ENCODE results near the gene AFF3.
"Not testable (repeated sequence)": the region's sequence is repeated elsewhere in the genome, so short reads cannot be mapped to it uniquely, and the experiment has no call there.

The AFF3 gene

DNA sequence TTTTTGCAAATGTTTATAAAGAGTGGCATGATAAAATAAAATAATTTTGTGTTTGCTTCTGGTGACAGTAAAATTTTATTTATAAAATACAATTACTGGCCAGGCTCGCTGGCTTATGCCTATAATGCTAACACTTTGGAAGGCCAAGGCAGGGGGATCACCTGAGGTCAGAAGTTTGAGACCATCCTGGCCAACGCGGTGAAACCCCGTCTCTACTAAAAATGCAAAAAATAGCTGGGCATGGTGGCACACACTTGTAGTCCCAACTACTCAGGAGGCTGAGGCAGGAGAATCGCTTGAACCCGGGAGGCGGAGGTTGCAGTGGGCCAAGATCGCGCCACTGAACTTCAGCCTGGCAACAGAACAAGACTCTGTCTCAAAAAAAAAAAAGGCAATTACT is 480.6 kb downstream of the AFF3 start:
- not testable (repeated sequence) for DNase-seq (ENCODE audit: low read depth)

GRCh38 chr2:99660616-99661406 is 481.6 kb downstream of the AFF3 start:
- DNase-seq (ENCODE audit: low read depth), result no peak

DNA sequence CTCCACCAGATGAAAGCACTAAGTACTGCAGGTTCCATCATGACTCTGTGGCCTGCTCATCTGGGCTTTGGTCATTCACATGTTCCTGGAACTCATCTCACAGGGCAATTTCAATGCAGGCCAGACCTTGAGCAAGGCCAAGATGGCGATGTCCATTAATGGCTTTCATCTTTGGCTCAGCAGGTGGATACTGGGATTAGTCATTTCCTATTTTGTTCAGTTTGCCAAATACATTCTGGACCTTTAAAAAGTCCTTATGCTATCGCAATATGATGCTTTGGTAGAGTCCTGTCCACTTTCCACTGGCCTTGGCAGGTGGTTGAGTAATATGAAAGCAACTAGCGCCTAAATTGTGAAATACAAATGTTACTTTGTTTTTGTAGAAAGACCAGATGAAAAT is 482.5 kb downstream of the AFF3 start:
- DNase-seq (ENCODE audit: low read depth), result no peak

DNA sequence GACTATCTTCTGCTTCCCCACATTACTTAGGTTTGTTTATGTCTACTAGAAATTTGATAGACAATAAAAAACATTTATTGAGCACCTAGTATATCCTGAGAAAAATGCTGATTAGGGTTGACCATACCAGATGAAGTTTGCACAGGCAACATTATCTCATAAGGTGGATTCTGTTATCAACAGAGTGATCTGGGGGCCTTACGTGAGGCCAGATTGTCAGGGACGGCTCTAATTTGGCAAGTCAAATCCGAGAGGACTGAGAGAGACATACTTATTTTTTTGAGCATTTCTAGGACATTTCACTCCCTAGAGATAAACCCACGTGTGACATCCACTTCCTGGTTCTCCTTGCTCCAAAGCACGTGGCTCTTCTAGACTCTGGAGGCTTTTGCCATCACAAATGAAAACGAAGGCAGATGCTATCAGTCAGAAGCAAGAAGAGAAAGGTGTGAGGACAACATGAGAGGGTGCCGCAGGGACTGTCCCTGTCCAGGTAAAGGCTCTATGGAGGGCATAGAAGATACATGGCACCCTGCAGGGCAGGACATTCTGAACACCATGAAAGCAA is 484.6 kb downstream of the AFF3 start:
- no peak for DNase-seq (ENCODE audit: low read depth)

- DNase-seq (ENCODE audit: low read depth), result no peak
Observed at GRCh38 chr2:99656994-99657393, 485.4 kb downstream of the AFF3 start.

GRCh38 chr2:99653433-99653832 is 489.0 kb downstream of the AFF3 start:
- DNase-seq (ENCODE audit: low read depth), result no peak

- no peak for DNase-seq (ENCODE audit: low read depth)
Observed at GRCh38 chr2:99652862-99653261, 489.5 kb downstream of the AFF3 start.

DNA sequence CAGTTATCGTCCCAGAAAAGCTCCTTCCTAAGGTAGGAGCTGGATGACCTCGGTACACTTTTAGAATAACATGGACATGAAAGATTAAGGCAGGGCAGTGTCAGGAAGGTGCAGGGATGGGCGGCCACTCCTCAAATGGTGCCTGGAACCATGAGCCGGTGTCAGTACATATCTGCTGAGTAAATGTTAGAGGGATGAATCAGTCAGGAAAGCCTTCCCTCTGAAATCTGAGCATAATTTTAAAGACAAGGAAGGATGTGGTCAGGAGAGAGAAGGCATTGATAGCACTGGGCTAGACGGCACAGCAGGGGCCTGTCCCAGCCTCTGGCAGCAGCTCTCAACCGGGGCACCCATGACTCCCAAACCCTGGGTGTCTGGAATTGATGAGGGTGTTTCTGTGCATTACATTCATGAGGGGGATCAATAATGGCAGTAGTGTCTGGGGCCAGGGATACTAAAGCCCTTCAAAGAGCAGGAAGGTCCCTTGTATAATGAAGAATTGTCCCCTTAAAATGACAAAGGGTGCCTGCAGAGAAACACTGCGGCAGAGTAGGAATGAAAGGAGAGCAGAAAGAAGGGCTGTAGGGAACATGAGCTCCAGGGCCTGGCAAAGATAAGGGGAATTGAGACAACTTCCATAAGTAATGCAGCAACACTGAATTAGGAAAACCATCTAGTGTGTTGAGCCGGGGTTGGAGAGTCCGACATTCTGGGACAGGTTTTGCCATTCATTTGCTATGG is 490.3 kb downstream of the AFF3 start:
- no peak for DNase-seq (ENCODE audit: low read depth)

DNA sequence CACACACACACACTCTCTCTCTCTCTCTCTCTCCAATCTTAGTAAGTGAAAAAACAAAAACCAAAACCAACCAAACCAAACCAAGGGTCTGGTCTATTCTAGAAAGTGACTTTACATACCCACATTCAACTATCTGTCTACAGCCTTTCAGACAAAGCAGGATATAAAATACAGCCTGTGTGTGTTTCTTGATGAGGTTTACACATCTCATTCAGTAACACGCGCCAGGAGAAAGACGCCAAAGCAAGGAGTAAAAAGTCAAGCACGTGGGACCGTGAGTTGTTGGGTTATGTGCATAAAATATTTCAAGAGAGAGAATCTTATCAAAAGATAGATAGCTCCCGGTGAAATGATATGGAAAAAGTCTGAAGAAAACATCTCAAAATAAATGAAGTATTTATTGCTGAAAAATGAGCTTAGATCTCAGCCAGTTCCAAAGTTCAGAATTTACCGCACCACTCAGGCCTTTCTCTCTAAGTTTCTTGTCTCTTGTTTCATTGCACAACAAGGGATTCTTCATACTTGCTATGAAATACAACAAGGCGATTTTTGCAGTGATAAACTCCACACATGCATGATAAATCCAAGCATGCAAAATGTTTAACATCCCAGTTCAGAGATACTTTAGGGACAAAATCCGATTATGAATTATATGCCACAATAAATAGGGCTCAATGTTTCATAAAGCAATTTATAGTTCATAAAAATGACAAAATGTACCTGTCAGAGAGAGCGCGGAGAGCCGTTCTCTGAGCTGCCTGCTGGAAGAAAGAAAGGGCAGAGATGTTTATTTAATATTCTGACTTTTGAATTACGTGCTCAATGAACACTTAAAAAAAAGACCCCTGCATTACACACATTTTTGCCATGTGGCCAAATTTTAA is 493.2 kb downstream of the AFF3 start:
- no peak for DNase-seq (ENCODE audit: low read depth)

DNA sequence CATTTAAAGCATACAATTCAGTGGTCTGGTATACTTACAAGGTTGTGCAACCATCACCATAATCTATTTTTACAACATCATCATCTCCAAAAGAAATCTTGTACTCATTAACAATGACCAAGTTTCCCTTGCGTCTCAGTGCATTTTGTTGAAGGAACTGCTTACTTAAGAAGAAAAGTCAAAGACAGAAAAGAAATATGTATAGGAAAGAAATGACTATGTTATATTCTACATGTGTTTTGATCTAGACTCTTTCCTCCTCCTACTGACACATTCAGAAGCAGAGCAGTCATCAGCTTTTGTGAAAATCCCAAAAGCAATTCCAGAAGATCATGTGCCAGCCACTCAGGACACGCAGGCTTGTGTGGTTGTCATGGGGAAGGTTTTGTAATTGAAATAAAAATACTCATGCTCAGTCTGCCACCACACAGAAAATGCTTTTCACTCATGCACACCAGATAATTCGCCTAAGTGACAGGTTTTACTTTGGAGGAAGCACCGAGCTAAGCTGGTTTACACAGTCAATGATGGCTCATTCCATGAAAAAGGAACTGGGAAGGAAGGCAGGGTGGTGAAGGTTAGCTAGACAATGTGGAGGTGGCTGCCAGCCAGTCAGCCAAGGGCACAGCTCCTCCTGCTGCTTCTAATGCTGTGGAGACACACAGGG is 494.1 kb downstream of the AFF3 start:
- peak; percentile 60 for DNase-seq (ENCODE audit: low read depth)

- no peak for DNase-seq (ENCODE audit: low read depth)
Observed at GRCh38 chr2:99645960-99646359, 496.4 kb downstream of the AFF3 start.

DNA sequence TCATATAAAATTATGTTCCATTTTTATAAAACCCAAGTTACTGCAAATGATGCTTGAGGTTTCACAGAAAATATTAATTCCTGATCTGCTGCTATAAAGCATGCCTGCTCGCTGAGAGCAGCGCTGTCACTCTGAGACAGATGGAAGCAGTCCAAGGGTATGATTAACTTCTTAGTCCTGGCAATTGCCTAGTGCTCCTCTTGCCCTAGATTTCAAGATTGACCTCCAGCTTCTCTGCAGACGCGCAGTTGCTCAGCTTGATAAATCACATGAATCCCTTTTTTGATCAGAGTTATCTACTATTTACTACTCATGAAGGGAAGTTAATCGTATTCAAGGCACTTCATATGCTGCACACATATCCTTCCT is 498.0 kb downstream of the AFF3 start:
- DNase-seq (ENCODE audit: low read depth), result no peak

GRCh38 chr2:99643787-99644418 is 498.5 kb downstream of the AFF3 start:
- no peak for DNase-seq (ENCODE audit: low read depth)

GRCh38 chr2:99641999-99642398 is 500.4 kb downstream of the AFF3 start:
- DNase-seq (ENCODE audit: low read depth), result no peak

DNA sequence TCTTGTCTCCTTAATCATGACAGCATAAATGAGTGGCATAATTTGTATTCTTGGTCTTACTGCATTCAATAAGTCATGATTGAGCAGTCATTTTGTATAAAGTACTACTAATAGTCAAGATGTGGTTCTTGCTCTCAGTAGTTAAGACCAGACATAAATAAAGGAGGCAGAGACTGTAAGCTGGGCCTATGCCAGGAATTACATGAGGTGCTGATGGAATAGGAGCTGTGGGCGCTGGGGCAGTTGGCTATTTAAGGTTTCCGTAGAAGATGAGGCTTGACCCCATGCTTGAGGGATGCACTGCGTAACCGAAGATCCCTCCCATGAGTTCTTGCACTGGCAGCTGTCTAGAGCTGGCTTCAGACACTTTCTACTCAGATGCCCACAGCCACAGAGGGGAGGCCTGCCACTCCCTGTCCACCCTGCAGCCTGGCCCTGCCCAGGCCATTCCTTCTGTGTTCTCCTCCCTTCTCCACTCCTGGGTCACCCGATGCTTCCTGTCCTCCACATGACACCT is 501.7 kb downstream of the AFF3 start:
- DNase-seq (ENCODE audit: low read depth), result no peak

DNA sequence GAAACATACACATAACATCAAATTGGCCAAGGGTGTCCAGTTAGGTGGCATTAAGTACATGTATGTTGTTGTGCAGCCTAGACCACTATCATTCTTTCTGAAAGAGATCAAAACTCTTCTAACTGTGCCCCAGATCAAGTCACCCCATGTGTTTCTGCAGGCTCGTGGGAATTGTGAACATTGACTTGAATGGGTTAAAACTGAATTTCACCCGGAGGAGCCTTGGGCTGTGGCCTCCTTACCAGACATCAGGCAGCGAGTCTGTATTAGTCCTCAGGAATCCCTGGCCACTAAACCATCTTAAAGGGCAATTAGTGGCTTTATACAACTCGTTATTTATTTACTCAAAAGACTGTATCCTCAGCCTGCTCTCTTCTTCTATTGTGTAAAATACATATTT is 503.6 kb downstream of the AFF3 start:
- no peak for DNase-seq (ENCODE audit: low read depth)

DNA sequence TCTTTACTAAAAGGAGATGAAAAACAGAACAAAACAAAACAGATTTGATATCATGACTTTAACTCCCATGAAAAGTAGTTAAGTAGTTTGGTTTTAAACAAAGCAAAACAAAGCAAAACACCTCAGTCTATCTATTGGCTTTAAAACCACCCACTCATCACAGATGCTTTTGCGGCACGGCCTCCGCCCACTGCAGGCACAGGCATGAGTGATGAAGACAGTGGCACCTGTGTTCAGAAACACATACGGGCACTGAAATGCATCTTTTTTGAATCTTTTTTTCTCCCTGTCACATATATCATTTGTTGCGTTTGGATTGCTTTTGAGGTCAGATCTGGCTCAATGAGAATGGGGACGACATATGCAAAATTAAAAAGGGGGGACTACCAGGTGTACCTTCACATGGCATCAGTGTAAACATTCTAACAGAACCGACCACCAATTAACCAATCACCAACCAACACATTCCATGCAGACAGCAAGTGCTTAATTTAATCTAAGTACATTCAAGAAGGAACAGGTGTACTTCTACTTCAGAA is 505.2 kb downstream of the AFF3 start:
- no peak for DNase-seq (ENCODE audit: low read depth)

- no peak for DNase-seq (ENCODE audit: low read depth)
Observed at GRCh38 chr2:99636144-99637034, 506.0 kb downstream of the AFF3 start.

GRCh38 chr2:99635710-99636109 is 506.7 kb downstream of the AFF3 start:
- no peak for DNase-seq (ENCODE audit: low read depth)

GRCh38 chr2:99634234-99634633 is 508.2 kb downstream of the AFF3 start:
- no peak for DNase-seq (ENCODE audit: low read depth)

All from GM04504 (cell line).